ENCODE results near the gene MEGF11.

DNA sequence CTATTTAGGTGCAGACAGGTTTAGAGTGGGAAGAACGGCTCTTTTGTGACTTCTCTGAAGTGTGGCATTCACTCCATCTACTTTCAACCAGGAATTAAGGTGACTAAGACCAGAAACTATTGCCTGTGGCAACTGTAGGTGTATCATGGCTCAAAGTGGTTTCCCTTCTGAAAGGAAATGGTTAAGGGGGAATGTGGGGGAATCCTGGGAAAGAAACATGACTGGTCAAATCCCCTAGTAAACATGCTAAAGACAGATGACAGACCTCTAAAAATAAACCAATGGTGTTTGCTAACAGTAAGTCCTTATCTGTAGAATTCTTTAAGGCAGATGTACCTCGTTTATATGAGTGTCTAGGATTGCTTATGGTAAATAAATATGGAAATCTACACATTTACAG is 56.9 kb downstream of the MEGF11 start:
- TF ChIP-seq, protein P1, sequence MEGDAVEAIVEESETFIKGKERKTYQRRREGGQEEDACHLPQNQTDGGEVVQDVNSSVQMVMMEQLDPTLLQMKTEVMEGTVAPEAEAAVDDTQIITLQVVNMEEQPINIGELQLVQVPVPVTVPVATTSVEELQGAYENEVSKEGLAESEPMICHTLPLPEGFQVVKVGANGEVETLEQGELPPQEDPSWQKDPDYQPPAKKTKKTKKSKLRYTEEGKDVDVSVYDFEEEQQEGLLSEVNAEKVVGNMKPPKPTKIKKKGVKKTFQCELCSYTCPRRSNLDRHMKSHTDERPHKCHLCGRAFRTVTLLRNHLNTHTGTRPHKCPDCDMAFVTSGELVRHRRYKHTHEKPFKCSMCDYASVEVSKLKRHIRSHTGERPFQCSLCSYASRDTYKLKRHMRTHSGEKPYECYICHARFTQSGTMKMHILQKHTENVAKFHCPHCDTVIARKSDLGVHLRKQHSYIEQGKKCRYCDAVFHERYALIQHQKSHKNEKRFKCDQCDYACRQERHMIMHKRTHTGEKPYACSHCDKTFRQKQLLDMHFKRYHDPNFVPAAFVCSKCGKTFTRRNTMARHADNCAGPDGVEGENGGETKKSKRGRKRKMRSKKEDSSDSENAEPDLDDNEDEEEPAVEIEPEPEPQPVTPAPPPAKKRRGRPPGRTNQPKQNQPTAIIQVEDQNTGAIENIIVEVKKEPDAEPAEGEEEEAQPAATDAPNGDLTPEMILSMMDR (IDR thresholded peaks at IDR 0.05 in 8 of 11, conservative IDR thresholded peaks at IDR 0.05 in 3 of 11) = no peak
- no peak for TF ChIP-seq POLR2AphosphoS5 (IDR thresholded peaks at IDR 0.05)
- no peak for TF ChIP-seq POLR2A (IDR thresholded peaks at IDR 0.05)
